Sigmoid colon (tissue), 3 donors: ENCODE measurements around the gene TEX19.

ENCODE experiments used
- POLR2A ChIP-seq, 2 donors: fragments of 450-650 bp; IDR thresholded peaks; one replicate each; pipeline ENCODE4 v1.6.1; 2016; ENCODE audit warnings: antibody characterized with exemption in 2 of 2, mild to moderate bottlenecking in 2 of 2, moderate library complexity in 2 of 2
- TF ChIP-seq, protein P1 (sequence below), 4 experiments: fragments of 450-650 bp in 3 of 4; fragments of 200-600 bp in 1 of 4; IDR thresholded peaks; one replicate each; pipeline ENCODE4 v1.5.1; 2016 to 2019; ENCODE audit warnings: antibody characterized with exemption in 4 of 4, mild to moderate bottlenecking in 3 of 4, moderate library complexity in 2 of 4

- TF ChIP-seq, protein P1, sequence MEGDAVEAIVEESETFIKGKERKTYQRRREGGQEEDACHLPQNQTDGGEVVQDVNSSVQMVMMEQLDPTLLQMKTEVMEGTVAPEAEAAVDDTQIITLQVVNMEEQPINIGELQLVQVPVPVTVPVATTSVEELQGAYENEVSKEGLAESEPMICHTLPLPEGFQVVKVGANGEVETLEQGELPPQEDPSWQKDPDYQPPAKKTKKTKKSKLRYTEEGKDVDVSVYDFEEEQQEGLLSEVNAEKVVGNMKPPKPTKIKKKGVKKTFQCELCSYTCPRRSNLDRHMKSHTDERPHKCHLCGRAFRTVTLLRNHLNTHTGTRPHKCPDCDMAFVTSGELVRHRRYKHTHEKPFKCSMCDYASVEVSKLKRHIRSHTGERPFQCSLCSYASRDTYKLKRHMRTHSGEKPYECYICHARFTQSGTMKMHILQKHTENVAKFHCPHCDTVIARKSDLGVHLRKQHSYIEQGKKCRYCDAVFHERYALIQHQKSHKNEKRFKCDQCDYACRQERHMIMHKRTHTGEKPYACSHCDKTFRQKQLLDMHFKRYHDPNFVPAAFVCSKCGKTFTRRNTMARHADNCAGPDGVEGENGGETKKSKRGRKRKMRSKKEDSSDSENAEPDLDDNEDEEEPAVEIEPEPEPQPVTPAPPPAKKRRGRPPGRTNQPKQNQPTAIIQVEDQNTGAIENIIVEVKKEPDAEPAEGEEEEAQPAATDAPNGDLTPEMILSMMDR (IDR thresholded peaks at IDR 0.05), result no peak
- TF ChIP-seq POLR2A (IDR thresholded peaks at IDR 0.05), result no peak
Observed at GRCh38 chr17:82332669-82333278, 26.3 kb upstream of the TEX19 start.
